SKM-1 (cell line): ENCODE data around the gene CAPG.
"Not testable (repeated sequence)": the region's sequence is repeated elsewhere in the genome, so short reads cannot be mapped to it uniquely, and the experiment has no call there.

ENCODE experiments used
- DNase-seq: peaks from one replicate; lab custom pipeline; 2025; ENCODE audit not compliant: unreplicated experiment; lab: John Stamatoyannopoulos, UW

The CAPG gene

GRCh38 chr2:85398426-85399182 lies 11.6 kb downstream of the CAPG start:
- no peak for DNase-seq

- DNase-seq, result no peak
These were observed 12.2 kb downstream of the CAPG start for GRCh38 chr2:85397925-85398331.

GRCh38 chr2:85396531-85397470 lies 13.4 kb downstream of the CAPG start:
- DNase-seq, result no peak

- DNase-seq, result no peak
These were observed 14.2 kb downstream of the CAPG start for GRCh38 chr2:85395912-85396475.

GRCh38 chr2:85394976-85395375 lies 15.2 kb downstream of the CAPG start:
- no peak for DNase-seq

GRCh38 chr2:85394261-85394681 lies 15.9 kb downstream of the CAPG start:
- no peak for DNase-seq

- DNase-seq, result no peak
These were observed 16.3 kb downstream of the CAPG start for GRCh38 chr2:85393836-85394235.

- DNase-seq, result peak; percentile 45
These were observed 19.1 kb downstream of the CAPG start for GRCh38 chr2:85390941-85391669.

- no peak for DNase-seq
These were observed 21.2 kb downstream of the CAPG start for GRCh38 chr2:85388878-85389538.

GRCh38 chr2:85387754-85388153 lies 22.4 kb downstream of the CAPG start:
- no peak for DNase-seq

- no peak for DNase-seq
These were observed 24.4 kb downstream of the CAPG start for GRCh38 chr2:85385746-85386145.

- no peak for DNase-seq
These were observed 26.3 kb downstream of the CAPG start for GRCh38 chr2:85383850-85384249.

GRCh38 chr2:85383151-85383550 lies 27.0 kb downstream of the CAPG start:
- DNase-seq, result not testable (repeated sequence)

- DNase-seq, result no peak
These were observed 30.1 kb downstream of the CAPG start for GRCh38 chr2:85380048-85380447.

- DNase-seq, result no peak
These were observed 31.9 kb downstream of the CAPG start for GRCh38 chr2:85378257-85378656.

GRCh38 chr2:85377083-85377482 lies 33.1 kb downstream of the CAPG start:
- no peak for DNase-seq

GRCh38 chr2:85376291-85377065 lies 33.7 kb downstream of the CAPG start:
- DNase-seq, result no peak

GRCh38 chr2:85371045-85371444 lies 39.1 kb downstream of the CAPG start:
- no peak for DNase-seq

GRCh38 chr2:85369500-85369899 lies 40.7 kb downstream of the CAPG start:
- DNase-seq, result no peak

- no peak for DNase-seq
These were observed 41.2 kb downstream of the CAPG start for GRCh38 chr2:85368921-85369320.
